ENCODE measurements around the gene ANTXRL. TPM values are rescaled to one million over a fixed set of nuclear protein-coding genes. Genes with fewer than 3 reads are reported as not detected.

The ANTXRL gene
- total and polyA plus RNA-seq, 2 of the 8 experiments (the other 6 are each of a cell fraction or from before 2014, with no cell fraction given) = not detected

GRCh38 chr10:46239247-46239646 is 47.5 kb upstream of the ANTXRL start:
- no peak overlapping the region for H2BK5ac ChIP-seq (ENCODE audit: low read depth, low read length)
- H3K4me3 ChIP-seq (ENCODE audit: extremely low read depth in 1 of 4, insufficient read depth in 2 of 4, low read depth in 3 of 4, low read length in 4 of 4) = no peak overlapping the region
- no peaks in the 10 kb centered on the region for H4K20me1 ChIP-seq (replicated peaks in 1 of 2; ENCODE audit: control insufficient read depth in 1 of 2, insufficient read depth in 2 of 2, low read length in 2 of 2)
- no peak overlapping the region for H4K5ac ChIP-seq (ENCODE audit: insufficient read length, low read depth, low read length)
- H3K23me2 ChIP-seq (ENCODE audit: low read depth, low read length) = no peaks in the 10 kb centered on the region
- H3K9me3 ChIP-seq (ENCODE audit: insufficient read depth in 2 of 2, low read depth in 1 of 2, low read length in 1 of 2) = no peaks in the 10 kb centered on the region
- ChIA-PET POLR2A (ENCODE audit: partially characterized antibody) (no interaction called here), CTCF (ENCODE audit: partially characterized antibody) (interaction anchor here (0.6 to 10.3 kb wide), 3 partner anchors 13 to 208 kb away, joined by 3 to 93 read pairs (median 6); no protein-coding TSS in a partner anchor)
- no peak overlapping the region for H3K23ac ChIP-seq (ENCODE audit: insufficient read length)
- H2BK20ac ChIP-seq (ENCODE audit: low read length) = no peak overlapping the region
- H4K91ac ChIP-seq (replicated peaks; ENCODE audit: insufficient read length, low read length) = no peak overlapping the region
- no peak overlapping the region for H2AFZ ChIP-seq (ENCODE audit: low read length)
- H2BK12ac ChIP-seq (ENCODE audit: low read depth, low read length) = no peak overlapping the region
- no peak overlapping the region for H4K8ac ChIP-seq (ENCODE audit: extremely low read depth, insufficient read depth, low read length)
- no peak overlapping the region for H2BK120ac ChIP-seq (replicated peaks; ENCODE audit: low read depth, low read length)
- H3K79me1 ChIP-seq (ENCODE audit: low read depth, low read length) = no peaks in the 10 kb centered on the region
- H3K79me2 ChIP-seq (ENCODE audit: control insufficient read depth in 1 of 2, insufficient read depth in 2 of 2, low read length in 2 of 2) = no peaks in the 10 kb centered on the region
- H2AK5ac ChIP-seq (ENCODE audit: low read depth, low read length) = no peak overlapping the region
- no peak overlapping the region for H2BK15ac ChIP-seq (ENCODE audit: low read length)
- no peak overlapping the region for H3K9ac ChIP-seq (replicated peaks in 1 of 4; ENCODE audit: extremely low read depth in 1 of 4, low read depth in 3 of 4, low read length in 3 of 4)
- no peaks in the 10 kb centered on the region; a peak in 1 of 7 replicates for H3K27me3 ChIP-seq (replicated peaks in 1 of 4; ENCODE audit: control insufficient read depth in 3 of 4, extremely low read depth in 1 of 4, insufficient read depth in 3 of 4, low read length in 3 of 4)
- no peak overlapping the region for H3K4ac ChIP-seq (replicated peaks; ENCODE audit: insufficient read length, low read depth, low read length)
- H3K56ac ChIP-seq (replicated peaks; ENCODE audit: insufficient read length, low read depth, low read length) = no peak overlapping the region
- no peak overlapping the region for H3K18ac ChIP-seq (ENCODE audit: extremely low read depth, low read length)
- H3K4me1 ChIP-seq (replicated peaks in 1 of 4; ENCODE audit: control insufficient read depth in 3 of 4, insufficient read depth in 4 of 4, low read length in 3 of 4) = no peaks in the 10 kb centered on the region
- no peak overlapping the region for H3K4me2 ChIP-seq (ENCODE audit: insufficient read depth in 1 of 2, low read depth in 2 of 2, low read length in 2 of 2)
- H3K36me3 ChIP-seq (ENCODE audit: control insufficient read depth in 2 of 4, insufficient read depth in 4 of 4, low read length in 3 of 4) = no peaks in the 10 kb centered on the region
- DNase-seq (ENCODE audit: low read depth in 1 of 2, low spot score in 2 of 2) (no peak), FAIRE-seq (no peak)
- no peak overlapping the region for H3K27ac ChIP-seq (ENCODE audit: low read depth, low read length)
- H3K14ac ChIP-seq (ENCODE audit: insufficient read length) = no peak overlapping the region
- TF ChIP-seq EP300 (IDR thresholded peaks at IDR 0.05; ENCODE audit: borderline replicate concordance in 1 of 2, low read depth in 2 of 2, low read length in 2 of 2) (no peak), GABPA (IDR thresholded peaks at IDR 0.05; ENCODE audit: borderline replicate concordance, insufficient read depth, low read length) (no peak), BRCA1 (IDR thresholded peaks at IDR 0.05; ENCODE audit: low read depth, low read length) (no peak), POLR2AphosphoS5 (IDR thresholded peaks at IDR 0.05; ENCODE audit: low read depth, low read length) (no peak), TAF1 (IDR thresholded peaks at IDR 0.05; ENCODE audit: low read depth, low read length) (no peak), KDM1A (IDR thresholded peaks at IDR 0.05; ENCODE audit: borderline replicate concordance, low read length) (no peak), E2F6 (IDR thresholded peaks at IDR 0.05) (no peak), USF2 (IDR thresholded peaks at IDR 0.05; ENCODE audit: low read length) (no peak), CTCF (IDR thresholded peaks at IDR 0.05; ENCODE audit: control extremely low read depth in 1 of 3, insufficient read depth in 1 of 3, low read depth in 1 of 3, low read length in 3 of 3) (no peak), JUND (IDR thresholded peaks at IDR 0.05; ENCODE audit: low read length) (no peak), SP1 (IDR thresholded peaks at IDR 0.05; ENCODE audit: low read depth, low read length) (no peak)

Measured in H1 (cell line).